Breast epithelium (tissue), 4 donors: Measurements from ENCODE around the gene CD4. TPM values are rescaled to one million over a fixed set of nuclear protein-coding genes. Genes with fewer than 3 reads are reported as not detected.

Source experiments
- DNase-seq, 2 donors: peaks; one replicate each; pipeline ENCODE4 v3.0.0-alpha.2; 2019; ENCODE audit warnings: low spot score in 2 of 2
- H3K27ac ChIP-seq, 2 donors: fragments of 200-600 bp; sonication (generic) in 1 of 2; one replicate each; pipeline ENCODE4 v1.5.1; 2016 to 2019; ENCODE audit warnings: mild to moderate bottlenecking in 1 of 2
- H3K27me3 ChIP-seq, 2 donors: fragments of 200-600 bp; sonication (generic) in 1 of 2; one replicate each; pipeline versions ENCODE4 v1.5.1 to v1.6.0; 2017 to 2019; ENCODE audit warnings: control low read depth in 1 of 2, mild to moderate bottlenecking in 1 of 2
- H3K36me3 ChIP-seq: fragments of 200-600 bp; one replicate; pipeline ENCODE4 v1.5.1; 2019
- H3K4me1 ChIP-seq, 2 donors: fragments of 200-600 bp; sonication (generic); one replicate each; pipeline ENCODE4 v1.5.1; 2016 to 2019; ENCODE audit warnings: control low read depth in 1 of 2
- H3K4me3 ChIP-seq, 3 donors: fragments of 200-600 bp; sonication (generic); 1 replicate in 2 of 3; 2 replicates in 1 of 3; pipeline ENCODE4 v1.5.1; 2016 to 2019; ENCODE audit warnings: mild to moderate bottlenecking in 3 of 3, moderate library complexity in 2 of 3
- H3K9me3 ChIP-seq, 2 donors: fragments of 200-600 bp; sonication (generic) in 1 of 2; one replicate each; pipeline ENCODE4 v1.5.1; 2016 to 2019; ENCODE audit warnings: control low read depth in 1 of 2
- CTCF ChIP-seq, 3 donors: fragments of 450-650 bp; IDR thresholded peaks; one replicate each; pipeline ENCODE4 v1.5.1; 2016 to 2017; ENCODE audit warnings: antibody characterized with exemption in 3 of 3, mild to moderate bottlenecking in 3 of 3, moderate library complexity in 3 of 3
- POLR2A ChIP-seq: fragments of 450-650 bp; IDR thresholded peaks from one replicate; pipeline ENCODE4 v1.6.1; 2016; ENCODE audit warnings: antibody characterized with exemption, mild to moderate bottlenecking, moderate library complexity
- POLR2AphosphoS5 ChIP-seq, 3 donors: sonication (generic); formaldehyde crosslinking; IDR thresholded peaks; one replicate each; pipeline ENCODE4 v1.6.1; 2017; ENCODE audit warnings: antibody characterized with exemption in 3 of 3
- intact Hi-C: fragments of 100-400 bp; cut with DNase I; formaldehyde crosslinking; loops from one replicate; pipeline ENCODE4 v1.15.1; 2023; ENCODE audit warnings: low total_unique reads
- total RNA-seq, 3 donors: library from RNA; depleted of rRNA; stranded (reverse); fragments of >200 nt; gene quantifications; one replicate each; pipeline ENCODE4 v1.1.0, GENCODE V29; 2016

CD4 gene
- total RNA-seq, 3 donors from 2014 or later, result 5.9 to 29.0 (median 11.0) TPM

GRCh38 chr12:6768990-6769389 is 20.3 kb upstream of the CD4 start:
- intact Hi-C loops, result no loop called here
- DNase-seq, result peak in 1 of 2 donors; percentile 29
- Histone ChIP-seq H3K9me3 (no peaks in the 10 kb centered on the region), H3K27ac (peak overlapping the region; percentile 95 to 100), H3K4me3 (peak overlapping the region in 2 of 3 donors; percentile 75 to 99), H3K4me1 (peaks cover 11 to 23% of the 10 kb centered on the region in 2 donors), H3K27me3 (no peaks in the 10 kb centered on the region), H3K36me3 (no peaks in the 10 kb centered on the region)
- TF ChIP-seq POLR2AphosphoS5 (IDR thresholded peaks at IDR 0.05), result no peak
- no peak for TF ChIP-seq CTCF (IDR thresholded peaks at IDR 0.05)
- TF ChIP-seq POLR2A, result no peak

GRCh38 chr12:6769666-6770065 is 19.7 kb upstream of the CD4 start:
- TF ChIP-seq POLR2AphosphoS5 (IDR thresholded peaks at IDR 0.05), result no peak
- TF ChIP-seq CTCF (IDR thresholded peaks at IDR 0.05), result no peak
- TF ChIP-seq POLR2A, result no peak
- Histone ChIP-seq H3K4me1 (peaks cover 11 to 23% of the 10 kb centered on the region in 2 donors), H3K27ac (peak overlapping the region; percentile 95 to 100)

GRCh38 chr12:6770094-6770493 is 19.2 kb upstream of the CD4 start:
- DNase-seq, result no peak
- H3K4me3 ChIP-seq, result no peak overlapping the region
- intact Hi-C loops, result no loop called here
- peak overlapping the region; percentile 9 to 60 for H3K27ac ChIP-seq
- no peaks in the 10 kb centered on the region for H3K27me3 ChIP-seq
- no peaks in the 10 kb centered on the region for H3K36me3 ChIP-seq
- no peak for TF ChIP-seq POLR2A
- no peak for TF ChIP-seq CTCF (IDR thresholded peaks at IDR 0.05)
- TF ChIP-seq POLR2AphosphoS5 (IDR thresholded peaks at IDR 0.05), result no peak
- no peaks in the 10 kb centered on the region for H3K9me3 ChIP-seq
- H3K4me1 ChIP-seq, result peaks cover 11 to 23% of the 10 kb centered on the region in 2 donors

More at GRCh38 chr12:6769666-6770065, 19.7 kb upstream of the CD4 start:
- no peak for DNase-seq
- no peak overlapping the region for H3K4me3 ChIP-seq
- no peaks in the 10 kb centered on the region for H3K36me3 ChIP-seq
- intact Hi-C loops, result no loop called here
- no peaks in the 10 kb centered on the region for H3K9me3 ChIP-seq
- H3K27me3 ChIP-seq, result no peaks in the 10 kb centered on the region

GRCh38 chr12:6770600-6770999 is 18.7 kb upstream of the CD4 start:
- H3K36me3 ChIP-seq, result no peaks in the 10 kb centered on the region
- peak overlapping the region; percentile 9 to 60 for H3K27ac ChIP-seq
- H3K4me1 ChIP-seq, result peaks cover 7 to 23% of the 10 kb centered on the region in 2 donors
- H3K4me3 ChIP-seq, result no peak overlapping the region
- intact Hi-C loops, result no loop called here
- H3K9me3 ChIP-seq, result no peaks in the 10 kb centered on the region
- no peak for TF ChIP-seq CTCF (IDR thresholded peaks at IDR 0.05)
- no peak for TF ChIP-seq POLR2A
- TF ChIP-seq POLR2AphosphoS5 (IDR thresholded peaks at IDR 0.05), result no peak
- H3K27me3 ChIP-seq, result no peaks in the 10 kb centered on the region
- no peak for DNase-seq

GRCh38 chr12:6771091-6771495 is 18.2 kb upstream of the CD4 start:
- Histone ChIP-seq H3K27me3 (no peaks in the 10 kb centered on the region), H3K36me3 (no peaks in the 10 kb centered on the region), H3K4me3 (no peak overlapping the region), H3K9me3 (no peaks in the 10 kb centered on the region), H3K4me1 (peaks cover 4 to 23% of the 10 kb centered on the region in 2 donors), H3K27ac (peak overlapping the region; percentile 9 to 60)
- DNase-seq, result peak in 1 of 2 donors; percentile 24
- intact Hi-C loops, result no loop called here
- TF ChIP-seq CTCF (IDR thresholded peaks at IDR 0.05) (no peak), POLR2A (no peak), POLR2AphosphoS5 (IDR thresholded peaks at IDR 0.05) (no peak)
